H1 (cell line): Measurements from ENCODE around the gene BCL2. TPM values are rescaled to one million over a fixed set of nuclear protein-coding genes. Genes with fewer than 3 reads are reported as not detected.

ENCODE experiments used
- ATF2 ChIP-seq: IDR thresholded peaks from 2 replicates; pipeline ENCODE4 v1.6.1; 2012; ENCODE audit warnings: low read length, inconsistent platforms
- SP1 ChIP-seq: IDR thresholded peaks from 2 replicates; pipeline ENCODE4 v1.6.1; 2011; ENCODE audit warnings: low read depth, low read length
- polyA plus RNA-seq, 7 experiments: library from polyadenylated mRNA; depleted of rRNA in 3 of 7; stranded (reverse) in 5 of 7; unstranded in 2 of 7; fragments of >200 nt in 5 of 7; fragments of 200-250 nt in 2 of 7; gene quantifications; 1 replicate in 5 of 7; 2 replicates in 1 of 7; 4 replicates in 1 of 7; pipeline versions ENCODE4 v1.2.1 to v1.2.3, GENCODE V29; 2011 to 2013; ENCODE audit warnings: missing spikeins in 2 of 7, mixed read lengths in 2 of 7
- total RNA-seq: library from RNA; stranded (reverse); fragmentation: NEBNext Ultra II Directional; extraction: Animal tissue kit (Norgen Biotek cat#: 25700); gene quantifications from 2 replicates; pipeline ENCODE4 v1.2.1, GENCODE V29; 2021

Gene BCL2
- total and polyA plus RNA-seq, 2 of the 8 experiments (the other 6 are each of a cell fraction or from before 2014, with no cell fraction given), result 0.59 to 4.5 TPM

GRCh38 chr18:63331105-63331504 is 11.5 kb upstream of the BCL2 start (continued):
- TF ChIP-seq ATF2 (no peak), SP1 (no peak)
